ENCODE data around the gene ZNF268.

- TF ChIP-seq POLR2A (IDR thresholded peaks at IDR 0.05) (no peak), CTCF (IDR thresholded peaks at IDR 0.05) (no peak)
Observed at GRCh38 chr12:133233006-133233405, 51.7 kb downstream of the ZNF268 start.

Data from adrenal gland (tissue), 5 donors.